HCEC 1CT (cell line): ENCODE data around the gene PRR5.
A peak's percentile ranks its signal among the peaks of the same experiment; 100 is the strongest.
"Not testable (repeated sequence)": the region's sequence is repeated elsewhere in the genome, so short reads cannot be mapped to it uniquely, and the experiment has no call there.

Experiments
- DNase-seq: peaks from one replicate; pipeline ENCODE4 v3.0.0-alpha.2; 2017

PRR5 gene

DNA sequence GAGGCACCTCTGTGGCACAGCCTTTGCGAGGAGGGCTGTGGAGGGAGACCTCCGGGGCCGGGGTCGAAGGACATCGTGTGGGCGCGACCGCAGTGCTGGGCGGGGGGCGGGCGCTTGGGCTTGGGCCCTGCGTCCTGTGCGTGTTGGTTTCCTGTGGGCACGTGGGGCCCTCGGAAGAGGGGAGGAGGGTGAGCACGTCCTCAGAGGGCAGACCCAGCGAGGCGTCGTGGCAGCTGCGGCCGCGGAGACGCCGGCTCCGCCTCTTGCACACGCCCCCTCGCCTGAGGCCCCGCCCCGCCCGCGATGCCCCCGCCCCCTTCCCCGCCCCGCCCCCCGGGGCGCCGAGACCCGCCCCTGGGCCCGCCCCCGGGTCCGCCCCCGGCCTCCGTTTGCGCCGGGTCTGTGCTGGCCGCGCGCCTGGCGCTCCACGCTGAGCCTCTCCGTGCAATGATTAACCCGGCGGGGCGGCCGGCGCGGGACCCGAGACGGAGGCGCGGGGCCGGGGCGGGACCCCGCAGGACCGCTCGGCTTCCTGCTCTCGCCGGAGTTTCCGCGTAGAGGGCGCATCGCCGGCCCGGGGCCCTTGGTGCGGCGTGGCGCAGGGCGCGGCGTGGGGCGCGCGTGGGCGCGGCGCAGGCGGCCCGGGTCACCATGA is at the start of gene PRR5:
TSS of gene PRR5 (plus strand) at position 381 of the 655 bp plus-strand sequence. CDS start at position 652, 271 bp downstream.
- peak; percentile 7 for DNase-seq

DNA sequence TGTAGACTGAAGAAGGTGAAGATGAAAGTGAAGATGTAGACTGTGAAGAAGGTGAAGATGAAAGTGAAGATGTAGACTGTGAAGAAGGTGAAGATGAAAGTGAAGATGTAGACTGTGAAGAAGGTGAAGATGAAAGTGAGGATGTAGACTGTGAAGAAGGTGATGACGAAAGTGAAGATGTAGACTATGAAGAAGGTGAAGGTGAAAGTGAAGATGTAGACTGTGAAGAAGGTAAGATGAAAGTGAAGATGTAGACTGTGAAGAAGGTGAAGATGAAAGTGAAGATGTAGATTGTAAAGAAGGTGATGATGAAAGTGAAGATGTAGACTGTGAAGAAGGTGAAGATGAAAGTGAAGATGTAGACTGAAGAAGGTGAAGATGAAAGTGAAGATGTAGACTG is 49.1 kb upstream of the PRR5 start:
- not testable (repeated sequence) for DNase-seq

DNA sequence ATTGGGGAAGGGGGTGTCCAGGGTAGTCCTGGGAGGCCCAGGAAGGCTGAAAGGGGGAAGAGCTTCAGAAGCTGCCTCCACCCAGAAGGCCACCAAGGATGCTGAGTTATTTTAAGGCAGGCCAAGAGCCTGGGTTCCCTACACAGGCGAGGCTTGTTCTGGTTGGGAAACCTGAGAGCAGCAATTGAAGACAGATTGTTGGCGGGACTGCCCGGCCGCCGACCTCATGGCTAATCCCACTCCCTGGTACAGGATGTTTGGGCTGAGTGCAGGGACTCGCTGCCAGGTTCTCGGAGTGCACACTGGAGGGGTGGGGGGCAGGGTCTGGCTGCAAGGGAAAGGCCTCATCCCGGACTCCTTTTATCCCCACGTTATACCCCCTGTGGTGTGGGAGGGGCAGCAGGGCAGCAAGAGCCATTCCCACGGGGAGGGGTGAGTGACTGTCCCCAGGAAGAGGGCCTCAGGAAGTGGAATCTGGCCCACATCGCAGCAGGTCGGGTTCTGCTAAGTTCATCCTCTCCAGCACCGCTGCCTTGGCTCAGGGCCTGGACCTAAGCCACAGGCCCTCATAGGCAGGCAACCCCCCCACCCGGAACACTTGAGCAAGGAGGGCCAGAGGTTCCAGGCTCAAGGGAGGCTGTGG is 43.6 kb upstream of the PRR5 start:
- DNase-seq = no peak

GRCh38 chr22:44659140-44659539 is 42.9 kb upstream of the PRR5 start:
- no peak for DNase-seq

DNA sequence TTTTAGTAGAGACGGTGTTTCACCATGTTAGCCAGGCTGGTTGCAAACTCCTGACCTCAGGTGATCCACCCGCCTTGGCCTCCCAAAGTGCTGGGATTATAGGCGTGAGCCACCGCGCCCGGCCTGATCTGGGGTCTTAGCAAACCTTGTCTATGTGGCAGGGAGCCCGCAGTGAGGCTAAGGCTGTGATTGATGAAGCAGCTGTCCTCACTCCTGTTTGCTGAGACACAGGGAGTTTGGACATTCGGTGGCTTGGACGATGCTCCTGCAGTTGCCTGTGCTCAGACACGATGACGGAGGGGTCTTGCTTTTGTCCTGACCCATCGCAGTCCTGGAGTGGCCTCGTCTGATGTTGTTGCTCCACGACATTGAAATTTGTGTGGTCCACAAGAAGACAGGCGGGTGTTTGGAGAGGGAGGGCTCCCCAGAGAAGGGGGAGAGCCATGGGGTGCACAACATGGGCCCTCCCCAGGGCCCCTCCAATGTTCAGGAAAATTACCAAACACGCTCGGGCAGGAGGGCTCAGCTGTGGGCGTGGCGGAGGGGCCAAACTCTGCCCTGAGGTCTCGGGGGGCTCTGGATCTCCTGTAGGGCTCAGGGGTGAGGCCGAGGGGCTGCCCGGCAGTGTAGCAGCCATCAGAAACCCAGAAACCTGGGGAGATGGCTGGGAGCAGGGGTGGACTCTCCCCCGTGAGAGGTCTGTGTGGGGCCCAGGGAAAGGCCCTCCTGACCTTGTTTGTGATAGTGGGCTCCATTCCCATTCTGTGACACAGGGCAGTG is 41.8 kb upstream of the PRR5 start:
- no peak for DNase-seq

DNA sequence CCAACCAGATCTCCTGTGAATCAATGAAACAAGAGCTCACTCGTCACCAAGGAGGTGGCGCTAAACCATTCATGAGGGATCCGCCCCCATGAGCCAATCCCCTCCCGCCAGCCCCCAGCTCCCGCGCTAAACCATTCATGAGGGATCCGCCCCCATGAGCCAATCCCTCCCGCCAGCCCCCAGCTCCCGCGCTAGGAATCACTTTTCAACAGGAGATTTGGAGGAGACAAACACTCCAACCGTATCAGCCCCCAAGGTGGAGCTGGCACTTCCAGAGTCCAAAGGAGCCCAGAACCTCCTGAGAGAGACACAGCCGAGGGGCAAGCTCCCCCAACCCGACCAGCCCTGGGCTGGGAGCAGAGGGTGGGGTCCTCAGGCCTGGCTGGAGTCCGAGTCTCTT is 40.9 kb upstream of the PRR5 start:
- DNase-seq = no peak

GRCh38 chr22:44661659-44662569 is 40.1 kb upstream of the PRR5 start:
- no peak for DNase-seq

GRCh38 chr22:44663256-44663999 is 38.6 kb upstream of the PRR5 start:
- no peak for DNase-seq

DNA sequence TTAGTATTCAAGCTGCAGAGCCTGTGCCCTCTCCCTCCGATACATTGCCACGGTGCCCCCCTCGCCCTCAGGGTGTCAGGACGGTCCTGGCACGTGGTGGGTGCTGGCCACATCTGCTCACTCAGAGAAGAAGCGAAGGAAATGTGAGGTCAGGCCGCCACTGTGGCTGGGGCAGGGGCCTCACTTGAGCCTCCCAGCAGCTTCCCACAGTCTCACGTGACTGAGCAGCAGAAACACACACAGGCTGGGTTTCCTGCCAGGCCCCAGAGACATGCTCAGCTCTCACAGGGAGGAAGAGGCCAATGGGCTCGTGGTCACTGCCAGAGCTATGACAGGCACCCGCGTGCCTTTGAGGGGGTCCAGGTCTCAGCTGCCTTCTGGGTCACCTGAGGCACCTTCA is 37.9 kb upstream of the PRR5 start:
- DNase-seq = no peak

- no peak for DNase-seq
Observed at GRCh38 chr22:44665115-44665514, 36.9 kb upstream of the PRR5 start.

- DNase-seq = no peak
Observed at GRCh38 chr22:44666207-44666585, 35.8 kb upstream of the PRR5 start.

DNA sequence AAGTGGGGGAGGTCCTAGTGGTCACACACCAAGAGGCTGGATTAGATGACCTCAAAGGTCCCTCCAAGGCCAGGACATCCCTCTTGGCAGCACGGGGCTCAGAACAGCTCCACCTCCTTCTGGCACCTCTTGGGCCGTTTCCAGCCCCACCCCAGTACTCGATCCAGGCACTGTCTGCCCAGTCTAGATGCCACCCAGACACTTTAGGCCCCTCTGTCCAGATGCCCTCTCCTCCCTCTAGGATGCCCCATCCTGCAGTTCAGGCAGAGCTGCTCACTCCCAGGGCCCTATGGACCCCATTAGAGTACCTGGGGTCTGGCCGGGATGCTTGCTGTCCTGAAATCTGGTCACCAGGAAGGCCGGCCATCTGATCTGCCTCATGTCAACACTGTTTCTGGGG is 34.7 kb upstream of the PRR5 start:
- DNase-seq = no peak

DNA sequence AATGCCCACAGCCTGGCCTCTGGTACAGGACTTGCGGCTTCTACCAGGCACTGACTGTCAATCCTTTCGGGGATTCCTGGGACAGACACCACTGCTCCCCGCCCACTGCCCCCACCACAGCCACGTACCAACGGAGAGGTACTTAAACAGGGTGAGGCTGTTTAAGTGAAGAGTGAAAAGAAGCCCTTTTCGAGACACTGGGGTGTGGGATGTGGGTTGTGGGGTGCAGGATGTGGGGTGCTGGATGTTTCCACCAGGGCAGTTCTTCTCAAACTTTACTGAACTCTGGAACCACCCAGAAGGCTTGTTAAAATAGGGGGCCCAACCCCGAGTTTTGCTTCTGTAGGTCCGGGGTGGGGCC is 34.2 kb upstream of the PRR5 start:
- DNase-seq = no peak

DNA sequence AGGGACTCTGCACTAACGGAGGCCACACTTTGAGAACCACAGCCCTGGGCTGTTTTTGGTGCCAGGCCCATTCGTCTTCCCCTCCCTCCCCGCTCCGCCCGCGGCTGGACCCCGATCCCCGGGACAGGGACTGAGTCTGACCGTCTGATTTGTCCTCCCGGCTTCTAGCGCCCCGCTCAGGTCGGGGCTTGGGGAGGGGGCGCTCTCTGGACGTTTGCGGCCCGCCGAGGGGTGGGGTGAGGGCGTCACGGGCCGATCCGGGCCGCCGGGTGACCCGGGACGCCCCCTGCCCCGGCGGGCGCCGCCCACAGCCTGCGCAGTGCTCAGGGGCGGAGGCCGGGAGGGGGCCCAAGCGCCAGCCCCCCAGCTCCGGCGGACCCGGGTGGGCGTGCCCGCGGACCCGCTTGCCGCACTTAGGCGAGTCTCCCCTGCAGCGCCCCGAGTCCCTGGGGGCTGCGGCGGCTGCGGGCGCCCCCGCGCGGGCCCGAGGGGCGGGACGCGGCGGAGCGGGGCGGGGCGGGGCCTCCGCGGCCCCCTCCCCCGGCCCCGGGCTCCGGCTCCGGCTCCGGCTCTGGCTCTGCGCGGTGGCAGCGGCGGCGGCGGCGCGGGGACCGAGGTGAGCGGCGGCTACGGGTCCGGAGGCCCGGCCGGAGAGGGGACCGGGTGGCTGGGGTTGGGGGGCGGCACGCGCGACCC is 33.7 kb upstream of the PRR5 start:
- no peak for DNase-seq

DNA sequence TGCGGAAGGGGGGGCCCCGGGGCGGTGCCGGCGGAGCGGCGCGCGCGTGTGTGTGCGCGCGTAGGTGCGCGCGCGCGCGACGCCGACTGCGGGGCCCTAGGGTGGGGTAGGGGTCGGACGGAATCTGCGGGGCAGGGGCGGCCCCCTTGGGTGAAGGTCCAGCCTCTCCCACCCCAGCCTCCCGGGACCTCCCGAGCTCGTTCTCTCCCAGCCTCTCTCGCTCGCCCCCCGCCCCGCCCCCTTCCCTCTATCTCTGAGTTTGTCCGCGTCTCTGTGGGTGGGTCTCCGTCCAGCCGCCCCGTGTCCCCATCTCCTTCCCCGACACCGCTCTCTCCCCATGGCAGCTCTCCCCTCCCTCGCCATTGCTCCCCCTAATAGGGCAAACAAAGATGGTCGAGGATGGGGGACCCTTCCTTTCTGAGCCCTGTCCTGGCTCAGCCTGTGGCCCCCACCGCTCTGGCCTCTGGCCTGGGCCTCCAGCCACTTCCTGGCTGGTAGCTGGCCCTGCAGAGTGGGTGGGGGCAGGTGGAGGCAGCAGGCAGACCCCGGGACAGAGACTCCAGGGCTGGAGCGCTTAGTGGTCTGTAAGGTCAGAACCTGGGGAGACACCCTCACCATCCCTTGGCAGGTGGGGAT is 33.0 kb upstream of the PRR5 start:
- DNase-seq = no peak

DNA sequence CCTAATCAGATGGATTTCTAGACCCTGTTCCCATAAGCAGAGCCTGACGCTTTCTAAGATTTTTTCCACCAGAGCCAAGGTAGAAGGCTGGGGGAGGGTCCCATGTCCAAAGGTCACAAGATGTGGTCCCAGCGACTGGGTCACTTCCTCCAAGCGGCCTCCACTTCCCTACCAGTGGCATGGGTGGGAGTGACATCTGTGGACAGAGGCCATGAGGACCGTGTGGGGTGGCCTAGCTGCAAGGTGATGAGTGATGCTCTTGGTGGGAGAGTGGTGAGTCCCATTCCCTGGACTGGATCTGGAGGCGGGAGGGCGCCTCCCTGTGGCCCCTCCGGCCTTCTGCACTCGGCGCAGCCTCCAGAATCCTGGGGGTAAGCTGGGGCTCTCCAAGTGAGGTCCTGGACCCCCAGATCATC is 32.4 kb upstream of the PRR5 start:
- no peak for DNase-seq

DNA sequence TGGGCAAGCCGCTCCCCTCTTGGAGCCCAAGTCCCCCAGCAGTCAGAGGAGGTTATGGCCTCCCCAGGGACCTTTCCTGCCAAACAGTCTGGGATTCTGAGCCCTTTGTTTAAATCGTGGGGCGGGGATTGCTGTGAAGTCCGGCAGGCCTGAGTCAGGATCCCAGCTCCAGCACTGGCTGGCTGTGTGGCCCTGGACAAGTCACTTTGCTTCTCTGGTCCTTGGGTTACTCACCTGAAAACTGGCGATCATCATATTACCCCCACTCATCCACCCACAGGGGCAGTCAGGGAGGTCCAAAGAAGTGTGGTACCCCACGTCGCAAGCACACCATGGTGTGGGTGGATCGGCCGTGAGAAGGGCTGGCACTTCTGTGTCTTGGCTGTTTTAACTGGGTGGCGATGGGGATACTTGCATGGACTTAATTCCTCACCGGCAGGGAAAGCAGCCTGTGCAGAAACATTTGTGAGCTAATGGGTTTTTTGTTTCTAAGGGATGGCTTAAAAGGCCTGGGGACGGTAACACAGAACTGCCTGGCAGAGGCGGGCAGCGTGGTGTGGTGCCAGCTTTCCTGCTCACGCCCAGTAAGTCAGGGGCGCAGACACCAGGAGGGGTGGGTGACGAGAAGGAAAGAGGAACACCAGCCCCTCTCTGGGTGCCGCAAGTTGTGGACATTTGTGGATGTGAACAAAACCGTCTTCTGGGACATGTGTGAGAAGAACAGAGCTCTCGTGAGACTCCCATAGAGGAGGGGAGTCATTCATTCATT is 31.6 kb upstream of the PRR5 start:
- no peak for DNase-seq

GRCh38 chr22:44671742-44672141 is 30.3 kb upstream of the PRR5 start:
- DNase-seq = peak; percentile 38

GRCh38 chr22:44672632-44673031 is 29.4 kb upstream of the PRR5 start:
- no peak for DNase-seq

GRCh38 chr22:44673406-44673805 is 28.6 kb upstream of the PRR5 start:
- no peak for DNase-seq
